Gastroesophageal sphincter (tissue), 3 donors: ENCODE data around the gene TRIM15.

ENCODE experiments used
- CTCF ChIP-seq, 4 experiments: fragments of 200-600 bp in 2 of 4; fragments of 450-650 bp in 2 of 4; sonication (generic) in 1 of 4; IDR thresholded peaks; one replicate each; pipeline ENCODE4 v1.5.1; 2017 to 2019; ENCODE audit warnings: antibody characterized with exemption in 4 of 4, mild to moderate bottlenecking in 2 of 4, moderate library complexity in 2 of 4
- EP300 ChIP-seq: sonication (generic); formaldehyde crosslinking; IDR thresholded peaks from one replicate; pipeline ENCODE4 v1.6.1; 2017; ENCODE audit warnings: antibody characterized with exemption, mild to moderate bottlenecking
- POLR2A ChIP-seq, 2 donors: fragments of 450-650 bp; IDR thresholded peaks; one replicate each; pipeline ENCODE4 v1.6.1; 2017; ENCODE audit warnings: antibody characterized with exemption in 2 of 2, mild to moderate bottlenecking in 2 of 2, moderate library complexity in 1 of 2

GRCh38 chr6:30150671-30151395, 12.5 kb upstream of the TRIM15 start:
- TF ChIP-seq CTCF (IDR thresholded peaks at IDR 0.05) (no peak), EP300 (no peak), POLR2A (IDR thresholded peaks at IDR 0.05) (no peak)
